Smooth muscle cell (in vitro differentiated cells): ENCODE data around the gene CDH4. TPM values are rescaled to one million over a fixed set of nuclear protein-coding genes. Genes with fewer than 3 reads are reported as not detected.

ENCODE experiments used
- DNase-seq: peaks from one replicate; lab custom pipeline; 2025; ENCODE audit not compliant: unreplicated experiment; lab: John Stamatoyannopoulos, UW
- H2AFZ ChIP-seq: fragments of 200-600 bp; sonication (generic); 2 replicates; pipeline ENCODE4 v1.6.0; 2016; ENCODE audit warnings: antibody characterized with exemption, low read depth, mild to moderate bottlenecking
- H3F3A ChIP-seq: fragments of 200-600 bp; sonication (generic); 2 replicates; pipeline ENCODE4 v1.6.0; 2017; ENCODE audit warnings: antibody characterized with exemption, low read depth
- H3K27ac ChIP-seq: fragments of 200-600 bp; sonication (generic); 2 replicates; pipeline ENCODE4 v1.5.1; 2016; ENCODE audit warnings: low read depth, mild to moderate bottlenecking
- H3K27me3 ChIP-seq: fragments of 200-600 bp; sonication (generic); 2 replicates; pipeline ENCODE4 v1.6.1; 2016; ENCODE audit warnings: low read depth, mild to moderate bottlenecking
- H3K36me3 ChIP-seq: fragments of 200-600 bp; sonication (generic); 2 replicates; pipeline ENCODE4 v1.5.1; 2016; ENCODE audit warnings: low read depth
- H3K4me1 ChIP-seq: fragments of 200-600 bp; sonication (generic); 2 replicates; pipeline ENCODE4 v1.5.1; 2016; ENCODE audit warnings: low read depth
- H3K4me2 ChIP-seq: fragments of 200-600 bp; sonication (generic); 2 replicates; pipeline ENCODE4 v1.6.0; 2016; ENCODE audit warnings: mild to moderate bottlenecking
- H3K4me3 ChIP-seq: fragments of 200-600 bp; sonication (generic); 2 replicates; pipeline ENCODE4 v1.5.1; 2016; ENCODE audit warnings: mild to moderate bottlenecking
- H3K79me2 ChIP-seq: fragments of 200-600 bp; sonication (generic); 2 replicates; pipeline ENCODE4 v1.6.0; 2016; ENCODE audit warnings: low read depth, mild to moderate bottlenecking
- H3K9ac ChIP-seq: fragments of 200-600 bp; sonication (generic); 2 replicates; pipeline ENCODE4 v1.6.0; 2016; ENCODE audit warnings: low read depth
- H3K9me3 ChIP-seq: fragments of 200-600 bp; sonication (generic); replicated peaks from 2 replicates; pipeline ENCODE4 v1.5.1; 2016; ENCODE audit warnings: low read depth
- H4K20me1 ChIP-seq: fragments of 200-600 bp; sonication (generic); 2 replicates; pipeline ENCODE4 v1.6.0; 2016; ENCODE audit warnings: low read depth
- CTCF ChIP-seq: fragments of 200-600 bp; sonication (generic); IDR thresholded peaks from 2 replicates; pipeline ENCODE4 v1.5.1; 2017; ENCODE audit warnings: borderline replicate concordance, mild to moderate bottlenecking, antibody characterized with exemption; ENCODE audit not compliant: insufficient read depth, poor library complexity, severe bottlenecking
- WGBS: methylation state at CpG from one replicate; pipeline ENCODE4 v1.1.7; 2016; ENCODE audit warnings: low lambda C conversion rate; 5-methylcytosine and 5-hydroxymethylcytosine counted together
- polyA plus RNA-seq: library from polyadenylated mRNA; unstranded; fragments of >200 nt; fragmentation: Nextera tagmentation; extraction: Ambion mirVana; gene quantifications from 2 replicates; pipeline ENCODE4 v1.2.1, GENCODE V29; 2016
- total RNA-seq: library from RNA; depleted of rRNA; stranded (reverse); fragments of >200 nt; gene quantifications from 2 replicates; pipeline ENCODE4 v1.2.3, GENCODE V29; 2014

The CDH4 gene
- total and polyA plus RNA-seq, 2 experiments from 2014 or later = 0.03 to 0.04 TPM

GRCh38 chr20:61354501-61354900, 102.4 kb downstream of the CDH4 start:
- H3K27me3 ChIP-seq = peaks cover 17% of the 10 kb centered on the region
- H2AFZ ChIP-seq = no peak overlapping the region
- no peaks in the 10 kb centered on the region for H3K36me3 ChIP-seq
- WGBS = 92% methylated on average over 10 of the region's 10 CpGs
- TF ChIP-seq CTCF = no peak
- H3K27ac ChIP-seq = no peak overlapping the region
- H3K4me3 ChIP-seq = no peak overlapping the region
- no peaks in the 10 kb centered on the region for H3K9me3 ChIP-seq
- no peak overlapping the region for H3K9ac ChIP-seq
- DNase-seq = no peak
- H3K4me1 ChIP-seq = peaks cover 8% of the 10 kb centered on the region
- H3K4me2 ChIP-seq = no peak overlapping the region
- no peaks in the 10 kb centered on the region for H3F3A ChIP-seq
- H4K20me1 ChIP-seq = no peaks in the 10 kb centered on the region
- no peaks in the 10 kb centered on the region for H3K79me2 ChIP-seq

GRCh38 chr20:61354901-61355495, 102.9 kb downstream of the CDH4 start:
- Histone ChIP-seq H4K20me1 (no peaks in the 10 kb centered on the region), H3K9me3 (no peaks in the 10 kb centered on the region), H3K79me2 (no peaks in the 10 kb centered on the region), H3F3A (no peaks in the 10 kb centered on the region), H3K4me3 (no peak overlapping the region), H3K4me2 (no peak overlapping the region), H3K27me3 (peaks cover 19% of the 10 kb centered on the region), H3K4me1 (peaks cover 8% of the 10 kb centered on the region), H3K36me3 (no peaks in the 10 kb centered on the region), H3K27ac (no peak overlapping the region), H3K9ac (no peak overlapping the region), H2AFZ (no peak overlapping the region)
- no peak for DNase-seq
- no peak for TF ChIP-seq CTCF
- WGBS = 76% methylated on average over 12 of the region's 12 CpGs

GRCh38 chr20:61355585-61355984, 103.5 kb downstream of the CDH4 start:
- no peak for DNase-seq
- 68% methylated on average over 5 of the region's 5 CpGs for WGBS
- H2AFZ ChIP-seq = no peak overlapping the region
- H3K9me3 ChIP-seq = no peaks in the 10 kb centered on the region
- peaks cover 20% of the 10 kb centered on the region for H3K27me3 ChIP-seq
- TF ChIP-seq CTCF = no peak
- H4K20me1 ChIP-seq = no peaks in the 10 kb centered on the region
- H3K4me2 ChIP-seq = no peak overlapping the region
- H3K27ac ChIP-seq = no peak overlapping the region
- no peak overlapping the region for H3K4me3 ChIP-seq
- no peak overlapping the region for H3K9ac ChIP-seq
- no peaks in the 10 kb centered on the region for H3K36me3 ChIP-seq
- no peaks in the 10 kb centered on the region for H3K79me2 ChIP-seq
- peaks cover 8% of the 10 kb centered on the region for H3K4me1 ChIP-seq
- no peaks in the 10 kb centered on the region for H3F3A ChIP-seq

- TF ChIP-seq CTCF = no peak
- WGBS = 70% methylated on average over 7 of the region's 7 CpGs
- no peak overlapping the region for H3K27ac ChIP-seq
- no peaks in the 10 kb centered on the region for H3K79me2 ChIP-seq
- H3K4me1 ChIP-seq = peaks cover 8% of the 10 kb centered on the region
- no peak overlapping the region for H3K9ac ChIP-seq
- H3K4me3 ChIP-seq = no peak overlapping the region
- no peak for DNase-seq
- no peak overlapping the region for H2AFZ ChIP-seq
- H3K27me3 ChIP-seq = peaks cover 26% of the 10 kb centered on the region
- no peaks in the 10 kb centered on the region for H3K9me3 ChIP-seq
- no peaks in the 10 kb centered on the region for H3K36me3 ChIP-seq
- H4K20me1 ChIP-seq = no peaks in the 10 kb centered on the region
- H3K4me2 ChIP-seq = no peak overlapping the region
- no peaks in the 10 kb centered on the region for H3F3A ChIP-seq
These were observed 104.1 kb downstream of the CDH4 start for GRCh38 chr20:61356196-61356595.
